ENCODE measurements around the gene CSTF2T. TPM values are rescaled to one million over a fixed set of nuclear protein-coding genes. Genes with fewer than 3 reads are reported as not detected.

CSTF2T gene
- total RNA-seq, 1 donor from 2014 or later: 15.3 TPM

DNA sequence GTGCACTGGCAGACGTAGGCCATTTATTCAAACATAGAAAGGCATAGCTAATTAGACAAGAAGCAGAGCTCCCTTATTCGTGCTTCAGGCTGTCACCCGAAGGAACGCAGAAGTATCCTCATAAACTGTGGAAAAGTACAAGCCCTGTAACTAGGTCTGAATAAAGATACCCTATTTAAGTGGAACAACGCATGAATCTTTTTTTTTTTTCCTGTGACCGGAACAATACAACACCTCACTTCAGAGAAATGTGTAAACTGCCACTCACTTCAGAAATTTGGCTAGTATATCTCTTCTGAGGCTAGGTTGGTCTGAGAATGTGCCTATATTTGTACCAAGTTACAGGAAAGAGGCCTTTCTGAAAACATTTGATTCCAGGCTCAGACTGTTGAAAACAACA, 8.0 kb upstream of the CSTF2T start:
- intact Hi-C loops (cut with DNase I): no loop called here
- Histone ChIP-seq H3K27me3 (no peaks in the 10 kb centered on the region), H3K27ac (no peak overlapping the region), H3K4me3 (no peak overlapping the region), H3K36me3 (no peaks in the 10 kb centered on the region), H3K4me1 (no peaks in the 10 kb centered on the region), H3K9me3 (no peaks in the 10 kb centered on the region)
- ATAC-seq (no peak), DNase-seq (no peak)
- no peak for TF ChIP-seq CTCF (IDR thresholded peaks at IDR 0.05)

DNA sequence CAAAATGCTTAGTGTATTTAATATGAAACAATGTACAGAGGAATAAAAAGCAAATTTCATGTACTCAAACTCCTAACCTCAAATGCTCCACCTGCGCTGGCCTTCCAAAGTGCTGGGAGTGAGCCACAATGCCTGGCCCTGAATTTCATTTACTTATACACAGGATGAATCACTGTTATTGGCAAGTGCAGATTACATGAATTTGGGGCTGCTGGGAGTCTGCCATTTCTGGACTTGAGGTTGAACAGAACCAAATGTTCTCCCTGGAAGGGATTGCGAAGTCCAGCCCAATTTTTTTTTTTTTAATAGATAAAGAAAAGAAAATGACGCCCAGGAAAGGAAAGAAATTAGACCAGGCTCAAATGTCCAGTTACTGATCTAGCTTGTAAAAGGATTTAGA, 6.8 kb upstream of the CSTF2T start:
- TF ChIP-seq CTCF (IDR thresholded peaks at IDR 0.05): no peak
- H3K27me3 ChIP-seq: no peaks in the 10 kb centered on the region
- DNase-seq: no peak
- H3K9me3 ChIP-seq: no peaks in the 10 kb centered on the region
- H3K36me3 ChIP-seq: no peaks in the 10 kb centered on the region
- H3K27ac ChIP-seq: no peak overlapping the region
- intact Hi-C loops (cut with DNase I): no loop called here
- H3K4me1 ChIP-seq: no peaks in the 10 kb centered on the region
- no peak for ATAC-seq
- H3K4me3 ChIP-seq: no peak overlapping the region

DNA sequence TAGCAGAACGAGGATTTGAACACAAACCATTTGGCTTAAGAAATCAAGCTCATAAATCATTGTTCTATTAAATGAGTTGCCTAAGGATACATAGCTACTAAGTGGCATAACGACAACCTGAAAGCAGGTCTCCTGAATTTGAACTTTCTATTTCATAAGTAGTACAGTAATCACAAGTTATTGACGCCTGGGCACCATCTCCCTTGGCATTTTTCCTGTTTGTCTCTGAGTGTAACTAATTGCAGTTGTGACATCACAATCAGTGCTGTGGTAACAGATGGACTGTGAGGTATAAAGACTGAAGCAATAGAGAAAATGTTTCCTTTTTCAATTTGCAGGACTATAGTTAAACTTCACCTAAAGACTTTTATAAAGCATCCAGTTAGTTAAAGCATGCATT, 6.4 kb upstream of the CSTF2T start:
- Histone ChIP-seq H3K4me1 (no peaks in the 10 kb centered on the region), H3K27ac (no peak overlapping the region), H3K4me3 (no peak overlapping the region), H3K27me3 (no peaks in the 10 kb centered on the region), H3K36me3 (no peaks in the 10 kb centered on the region), H3K9me3 (no peaks in the 10 kb centered on the region)
- no peak for TF ChIP-seq CTCF (IDR thresholded peaks at IDR 0.05)
- ATAC-seq (no peak), DNase-seq (no peak)
- intact Hi-C loops (cut with DNase I): no loop called here

GRCh38 chr10:51700228-51700817, 928 bp upstream of the CSTF2T start:
- no peak for TF ChIP-seq CTCF (IDR thresholded peaks at IDR 0.05)
- peak; percentile 31 for ATAC-seq
- peaks cover 38% of the 10 kb centered on the region for H3K4me1 ChIP-seq

GRCh38 chr10:51699145-51699474, 285 bp downstream of the CSTF2T start:
- intact Hi-C loops (cut with DNase I): no loop called here
- no peaks in the 10 kb centered on the region for H3K9me3 ChIP-seq
- DNase-seq: peak; percentile 60
- ATAC-seq: peak; percentile 40
- no peaks in the 10 kb centered on the region for H3K27me3 ChIP-seq
- peaks cover 6% of the 10 kb centered on the region for H3K36me3 ChIP-seq
- H3K27ac ChIP-seq: peak overlapping the region; percentile 99
- no peak for TF ChIP-seq CTCF (IDR thresholded peaks at IDR 0.05)
- H3K4me3 ChIP-seq: peak overlapping the region; percentile 88
- H3K4me1 ChIP-seq: peaks cover 38% of the 10 kb centered on the region

More at GRCh38 chr10:51700228-51700817, 928 bp upstream of the CSTF2T start:
- Histone ChIP-seq H3K4me3 (peak overlapping the region; percentile 88), H3K27ac (peak overlapping the region; percentile 99), H3K9me3 (no peaks in the 10 kb centered on the region), H3K36me3 (peaks cover 6% of the 10 kb centered on the region), H3K27me3 (no peaks in the 10 kb centered on the region)
- no peak for DNase-seq
- intact Hi-C loops (cut with DNase I): no loop called here

All from upper lobe of right lung (tissue), 1 donor.